ENCODE results near the gene FCN3.
A peak's percentile ranks its signal among the peaks of the same experiment; 100 is the strongest.

FCN3 gene

GRCh38 chr1:27377760-27378495 is 3.3 kb upstream of the FCN3 start:
- Histone ChIP-seq H3K27me3 (no peaks in the 10 kb centered on the region), H3K4me1 (no peaks in the 10 kb centered on the region), H3K9me3 (no peaks in the 10 kb centered on the region), H3K36me3 (no peaks in the 10 kb centered on the region), H3K4me3 (ENCODE audit: low read depth, low read length) (no peak overlapping the region)
- no peak for TF ChIP-seq CTCF (IDR thresholded peaks at IDR 0.05; ENCODE audit: low read depth, low read length)
- no peak for DNase-seq

DNA sequence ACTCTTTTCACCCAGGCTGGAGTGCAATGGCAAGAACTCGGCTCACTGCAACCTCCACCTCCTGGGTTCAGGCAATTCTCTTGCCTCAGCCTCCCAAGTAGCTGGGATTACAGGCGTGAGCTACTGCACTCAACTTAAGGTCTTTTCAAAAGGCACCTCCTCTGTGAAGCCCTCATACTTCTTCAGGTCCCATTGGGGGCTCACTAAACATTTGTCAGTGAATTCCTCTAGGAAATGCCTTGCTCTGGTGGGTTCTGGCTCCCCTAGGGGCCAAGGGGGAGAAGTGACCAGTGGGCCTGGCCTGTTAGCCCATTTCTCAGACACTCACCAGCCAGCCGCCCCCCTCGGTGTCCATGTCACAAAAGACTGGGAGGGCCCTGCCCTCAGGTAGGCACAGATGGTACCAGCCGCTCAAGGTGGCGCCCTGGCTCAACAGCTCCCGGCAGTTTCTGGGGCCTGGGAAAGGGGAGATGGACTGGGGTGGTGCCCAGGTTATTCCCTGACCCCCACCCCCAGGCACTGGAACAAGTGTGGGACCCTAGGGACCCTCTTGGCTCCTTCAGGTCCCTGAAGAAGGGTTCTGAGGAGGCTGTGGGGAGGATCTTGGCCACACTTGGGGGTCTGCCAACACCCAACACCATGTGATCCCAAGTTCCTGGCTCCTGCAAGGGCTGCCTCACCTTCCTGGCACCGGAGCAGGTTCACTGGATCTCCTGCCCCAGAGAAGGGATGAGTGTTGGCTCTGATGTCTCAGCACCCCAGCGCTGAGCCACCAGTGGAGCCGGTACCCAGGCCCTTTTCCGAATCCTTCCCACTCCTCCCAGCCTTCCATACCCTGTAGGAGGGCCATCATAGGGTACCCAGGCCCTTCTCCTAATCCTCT is 1.6 kb downstream of the FCN3 start:
- Histone ChIP-seq H3K4me3 (ENCODE audit: low read depth, low read length) (no peak overlapping the region), H3K27me3 (no peaks in the 10 kb centered on the region), H3K9me3 (no peaks in the 10 kb centered on the region), H3K4me1 (no peaks in the 10 kb centered on the region), H3K36me3 (no peaks in the 10 kb centered on the region)
- TF ChIP-seq CTCF (IDR thresholded peaks at IDR 0.05; ENCODE audit: low read depth, low read length) = peak; percentile 36
- no peak for DNase-seq

GRCh38 chr1:27372022-27372807 is 2.4 kb downstream of the FCN3 start:
- Histone ChIP-seq H3K4me1 (no peaks in the 10 kb centered on the region), H3K9me3 (no peaks in the 10 kb centered on the region), H3K4me3 (ENCODE audit: low read depth, low read length) (no peak overlapping the region), H3K27me3 (no peaks in the 10 kb centered on the region), H3K36me3 (no peaks in the 10 kb centered on the region)
- no peak for DNase-seq
- TF ChIP-seq CTCF (IDR thresholded peaks at IDR 0.05; ENCODE audit: low read depth, low read length) = no peak

DNA sequence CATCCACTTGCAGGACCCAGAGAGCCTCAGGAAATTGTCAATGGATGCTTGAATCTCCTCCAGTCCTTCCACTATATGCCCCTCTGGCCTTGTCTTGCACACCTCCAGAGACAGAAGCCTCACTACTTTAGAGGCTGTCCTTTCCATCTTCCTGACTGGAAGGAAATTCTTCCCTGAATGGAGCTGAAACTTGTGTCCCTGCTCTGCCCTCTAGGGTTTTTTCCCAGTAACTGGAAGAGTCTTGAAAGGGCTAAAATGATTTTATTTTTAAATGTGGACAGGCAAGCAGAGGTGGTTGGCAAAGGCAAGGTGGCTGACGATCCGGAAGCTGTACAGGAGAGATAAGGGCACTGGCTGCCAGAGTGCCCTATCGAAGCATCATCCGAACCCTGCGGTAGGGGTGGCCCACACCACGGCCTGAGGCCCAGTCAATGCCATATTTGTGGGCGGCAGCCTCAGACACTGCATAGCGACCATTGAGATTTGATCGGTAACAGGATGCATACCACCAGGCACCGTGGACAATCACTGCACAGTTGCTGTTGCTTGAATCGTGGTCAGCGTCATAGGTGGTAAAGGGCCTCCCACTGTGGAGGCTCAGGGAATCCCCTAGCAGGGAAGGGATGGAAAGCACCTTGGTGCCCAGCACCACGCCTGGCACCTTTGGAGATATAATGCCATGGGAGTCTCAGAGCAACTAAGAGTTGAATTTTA is 5.6 kb downstream of the FCN3 start:
- no peak overlapping the region for H3K4me3 ChIP-seq (ENCODE audit: low read depth, low read length)
- TF ChIP-seq CTCF (IDR thresholded peaks at IDR 0.05; ENCODE audit: low read depth, low read length) = no peak
- no peak for DNase-seq
- no peaks in the 10 kb centered on the region for H3K9me3 ChIP-seq
- H3K36me3 ChIP-seq = no peaks in the 10 kb centered on the region
- H3K4me1 ChIP-seq = no peaks in the 10 kb centered on the region; the same call in 1 of the 2 replicates
- no peaks in the 10 kb centered on the region for H3K27me3 ChIP-seq

DNA sequence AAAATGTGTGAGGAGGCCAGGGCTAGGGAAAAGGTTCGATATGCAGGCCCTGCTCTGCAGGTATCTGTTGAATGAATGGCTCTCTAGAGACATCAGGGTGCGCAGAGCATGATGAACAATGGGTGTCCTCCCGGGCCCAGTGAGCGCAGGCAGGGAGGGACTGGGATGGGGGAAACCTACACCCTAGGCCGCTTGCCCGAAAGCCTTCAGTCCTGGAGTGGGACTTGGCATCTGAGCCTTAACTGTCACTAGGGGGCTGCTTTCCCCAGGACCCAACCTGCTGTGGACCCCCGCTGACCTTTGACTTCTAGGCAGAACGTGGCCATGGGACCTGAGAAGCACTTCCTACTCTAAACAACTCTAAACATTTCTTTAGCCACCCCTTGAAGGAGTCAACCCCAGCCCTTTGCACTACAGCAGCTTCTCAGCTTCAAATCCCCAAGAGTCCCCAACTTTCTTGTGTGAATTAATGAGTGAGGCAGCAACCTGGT is 7.4 kb downstream of the FCN3 start:
- Histone ChIP-seq H3K4me1 (no peaks in the 10 kb centered on the region; the same call in 1 of the 2 replicates), H3K27me3 (no peaks in the 10 kb centered on the region), H3K9me3 (no peaks in the 10 kb centered on the region), H3K4me3 (ENCODE audit: low read depth, low read length) (peak overlapping the region; percentile 63), H3K36me3 (no peaks in the 10 kb centered on the region)
- TF ChIP-seq CTCF (IDR thresholded peaks at IDR 0.05; ENCODE audit: low read depth, low read length) = no peak
- no peak for DNase-seq

All from BE2C (cell line).